CD4-positive, alpha-beta T cell (primary cell): ENCODE results near the gene SRGAP1. TPM values are rescaled to one million over a fixed set of nuclear protein-coding genes. Genes with fewer than 3 reads are reported as not detected.

Experiments
- ATAC-seq: fragments of 200-7000 bp; cut with Tn5 transposase; one replicate; pipeline ENCODE4 v1.10.0; 2022; ENCODE audit warnings: mild to moderate bottlenecking; ENCODE audit not compliant: poor library complexity
- CTCF ChIA-PET: fragments of 350-600 bp; sonication (Branson Sonifier 250); formaldehyde crosslinking; loops from one replicate; lab custom pipeline; 2021; ENCODE audit warnings: antibody characterized with exemption, inconsistent platforms; lab: Charles Lee
- POLR2A ChIA-PET: fragments of 350-600 bp; sonication (Branson Sonifier 250); formaldehyde crosslinking; loops from one replicate; lab custom pipeline; 2021; ENCODE audit warnings: antibody characterized with exemption, inconsistent platforms; lab: Charles Lee
- DNase-seq, 14 experiments: peaks; one replicate each; pipeline ENCODE4 v3.0.0-alpha.2; 2013 to 2020; ENCODE audit warnings: mixed read lengths in 2 of 14
- H3K27ac ChIP-seq, 2 donors: one replicate each; pipeline versions ENCODE4 v1.5.1 to v1.7.0; 2013; ENCODE audit warnings: low read length in 2 of 2, low read depth in 1 of 2, mild to moderate bottlenecking in 1 of 2
- H3K27me3 ChIP-seq, 2 experiments: 1 replicate in 1 of 2; 2 replicates in 1 of 2; pipeline versions ENCODE4 v1.6.1 to v1.7.0; 2013; ENCODE audit warnings: low read length in 2 of 2, control low read depth in 1 of 2, mild to moderate bottlenecking in 1 of 2, moderate library complexity in 1 of 2; ENCODE audit not compliant: insufficient read depth in 2 of 2, control insufficient read depth in 1 of 2
- H3K36me3 ChIP-seq: one replicate; pipeline ENCODE4 v1.6.1; 2013; ENCODE audit warnings: low read length, control low read depth; ENCODE audit not compliant: insufficient read depth
- H3K4me1 ChIP-seq: one replicate; pipeline ENCODE4 v1.6.1; 2013; ENCODE audit warnings: low read length, control low read depth; ENCODE audit not compliant: insufficient read depth
- H3K4me3 ChIP-seq: one replicate; pipeline ENCODE4 v1.5.1; 2013; ENCODE audit warnings: mild to moderate bottlenecking, low read length, moderate library complexity
- H3K9me3 ChIP-seq, 2 experiments: 1 replicate in 1 of 2; 2 replicates in 1 of 2; pipeline versions ENCODE4 v1.6.1 to v1.7.0; 2013; ENCODE audit warnings: low read length in 2 of 2, mild to moderate bottlenecking in 2 of 2, control low read depth in 1 of 2, moderate library complexity in 1 of 2; ENCODE audit not compliant: control insufficient read depth in 1 of 2, insufficient read depth in 1 of 2
- H3K27ac Mint-ChIP-seq: one replicate; pipeline ENCODE4 v1.8.0; 2020; ENCODE audit warnings: mixed read lengths
- H3K27me3 Mint-ChIP-seq: one replicate; pipeline ENCODE4 v1.8.0; 2021; ENCODE audit warnings: mixed read lengths
- H3K36me3 Mint-ChIP-seq: one replicate; pipeline ENCODE4 v1.8.0; 2021; ENCODE audit warnings: low read depth, mixed read lengths
- H3K4me1 Mint-ChIP-seq: one replicate; pipeline ENCODE4 v1.8.0; 2021; ENCODE audit warnings: low read depth, mixed read lengths
- H3K4me3 Mint-ChIP-seq: one replicate; pipeline ENCODE4 v1.8.0; 2020; ENCODE audit warnings: mild to moderate bottlenecking, mixed read lengths
- H3K9me3 Mint-ChIP-seq: one replicate; pipeline ENCODE4 v1.8.0; 2020; ENCODE audit warnings: mixed read lengths
- intact Hi-C, 2 experiments: fragments of 100-400 bp; cut with DNase I in 1 of 2; cut with micrococcal nuclease in 1 of 2; formaldehyde crosslinking; loops; one replicate each; pipeline versions ENCODE4 v1.15.1 to v1.9.0; 2023 to 2025; cut with DNase I, micrococcal nuclease
- total RNA-seq, 174 experiments: library from RNA in 2 of 174; stranded (reverse) in 2 of 174; gene quantifications; one replicate each; pipeline ENCODE4 v1.2.3 and lab custom pipeline; 2021 to 2026
- TF ChIP-seq, protein P1 (sequence below): fragments of 200-600 bp; IDR thresholded peaks from one replicate; pipeline ENCODE4 v1.8.0; 2022; ENCODE audit warnings: antibody characterized with exemption, mild to moderate bottlenecking

SRGAP1 gene
- total RNA-seq, 2 experiments from 2014 or later, result 0.03 TPM; not detected in 1

DNA sequence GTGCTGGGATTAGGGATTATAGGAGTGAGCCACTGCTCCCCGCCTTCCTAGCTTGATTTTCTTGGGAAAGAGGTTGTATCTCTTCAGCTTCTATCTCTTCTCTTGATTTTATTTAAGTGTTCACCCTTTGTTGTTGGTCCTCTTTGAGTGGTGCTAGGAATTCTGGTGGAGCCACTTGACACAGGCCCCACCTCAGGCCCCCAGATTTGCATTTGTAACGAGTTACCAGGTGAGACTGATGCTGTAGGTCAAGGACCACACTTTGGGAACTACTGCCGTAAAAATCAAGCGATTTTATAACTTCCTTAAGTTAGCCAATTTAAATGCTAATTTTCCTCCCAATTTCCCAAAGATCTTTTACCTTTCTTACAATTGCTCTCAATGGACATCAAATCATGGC lies 26.3 kb downstream of the SRGAP1 start:
- H3K9me3 ChIP-seq, result no peaks in the 10 kb centered on the region
- intact Hi-C loops, result no loop called here
- Mint-ChIP-seq H3K27me3 (peaks cover 34% of the 10 kb centered on the region), H3K4me3 (no peak overlapping the region), H3K27ac (no peak overlapping the region), H3K4me1 (no peaks in the 10 kb centered on the region), H3K9me3 (no peaks in the 10 kb centered on the region), H3K36me3 (no peaks in the 10 kb centered on the region)
- no peak overlapping the region for H3K27ac ChIP-seq
- H3K4me1 ChIP-seq, result no peaks in the 10 kb centered on the region
- H3K27me3 ChIP-seq, result peaks cover 0 to 4% of the 10 kb centered on the region in 2 experiments
- H3K36me3 ChIP-seq, result no peaks in the 10 kb centered on the region
- ChIA-PET POLR2A (interaction anchor here (0.6 kb wide), 1 partner anchor 27 kb away, joined by 3 read pairs; no protein-coding TSS in a partner anchor), CTCF (no interaction called here)
- no peak for ATAC-seq
- H3K4me3 ChIP-seq, result no peak overlapping the region
- TF ChIP-seq, protein P1, sequence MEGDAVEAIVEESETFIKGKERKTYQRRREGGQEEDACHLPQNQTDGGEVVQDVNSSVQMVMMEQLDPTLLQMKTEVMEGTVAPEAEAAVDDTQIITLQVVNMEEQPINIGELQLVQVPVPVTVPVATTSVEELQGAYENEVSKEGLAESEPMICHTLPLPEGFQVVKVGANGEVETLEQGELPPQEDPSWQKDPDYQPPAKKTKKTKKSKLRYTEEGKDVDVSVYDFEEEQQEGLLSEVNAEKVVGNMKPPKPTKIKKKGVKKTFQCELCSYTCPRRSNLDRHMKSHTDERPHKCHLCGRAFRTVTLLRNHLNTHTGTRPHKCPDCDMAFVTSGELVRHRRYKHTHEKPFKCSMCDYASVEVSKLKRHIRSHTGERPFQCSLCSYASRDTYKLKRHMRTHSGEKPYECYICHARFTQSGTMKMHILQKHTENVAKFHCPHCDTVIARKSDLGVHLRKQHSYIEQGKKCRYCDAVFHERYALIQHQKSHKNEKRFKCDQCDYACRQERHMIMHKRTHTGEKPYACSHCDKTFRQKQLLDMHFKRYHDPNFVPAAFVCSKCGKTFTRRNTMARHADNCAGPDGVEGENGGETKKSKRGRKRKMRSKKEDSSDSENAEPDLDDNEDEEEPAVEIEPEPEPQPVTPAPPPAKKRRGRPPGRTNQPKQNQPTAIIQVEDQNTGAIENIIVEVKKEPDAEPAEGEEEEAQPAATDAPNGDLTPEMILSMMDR, result no peak
- DNase-seq, result no peak

DNA sequence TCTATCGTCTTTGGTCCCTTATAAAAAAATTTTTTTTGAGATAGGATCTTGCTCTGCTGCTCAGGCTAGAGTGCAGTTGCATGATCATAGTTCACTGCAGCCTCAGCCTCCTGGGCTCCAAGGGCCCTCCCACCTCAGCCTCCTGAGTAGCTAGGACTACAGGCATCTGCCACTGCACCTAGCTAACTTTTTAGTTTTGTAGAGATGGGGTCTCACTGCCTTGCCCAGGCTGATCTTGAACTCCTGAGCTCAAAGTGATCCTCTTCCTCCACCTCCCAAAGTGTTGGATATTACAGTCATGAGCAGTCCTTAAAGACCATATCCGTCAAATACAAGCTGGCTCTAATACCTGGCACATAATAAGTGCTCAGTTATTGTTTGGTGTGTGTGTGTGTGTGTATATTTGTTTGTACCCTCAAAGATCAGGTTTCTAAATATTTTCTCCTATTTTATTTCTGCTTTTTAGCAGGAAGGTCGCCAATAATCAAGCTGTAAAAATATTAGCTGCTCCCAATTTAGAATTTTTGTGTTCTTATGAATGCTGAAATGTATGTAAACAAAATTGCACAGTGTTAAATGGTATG lies 30.5 kb downstream of the SRGAP1 start:
- no peaks in the 10 kb centered on the region for H3K4me1 Mint-ChIP-seq
- TF ChIP-seq, protein P1, result no peak
- Histone ChIP-seq H3K4me1 (no peaks in the 10 kb centered on the region), H3K4me3 (no peak overlapping the region), H3K27me3 (no peaks in the 10 kb centered on the region), H3K36me3 (no peaks in the 10 kb centered on the region), H3K27ac (no peak overlapping the region), H3K9me3 (no peaks in the 10 kb centered on the region)
- no peaks in the 10 kb centered on the region for H3K36me3 Mint-ChIP-seq
- DNase-seq (no peak), ATAC-seq (no peak)
- no peak overlapping the region for H3K27ac Mint-ChIP-seq
- H3K27me3 Mint-ChIP-seq, result peaks cover 23% of the 10 kb centered on the region
- no peaks in the 10 kb centered on the region for H3K9me3 Mint-ChIP-seq
- POLR2A ChIA-PET, result no interaction called here
- intact Hi-C loops, result no loop called here
- no peak overlapping the region for H3K4me3 Mint-ChIP-seq
- CTCF ChIA-PET, result no interaction called here

DNA sequence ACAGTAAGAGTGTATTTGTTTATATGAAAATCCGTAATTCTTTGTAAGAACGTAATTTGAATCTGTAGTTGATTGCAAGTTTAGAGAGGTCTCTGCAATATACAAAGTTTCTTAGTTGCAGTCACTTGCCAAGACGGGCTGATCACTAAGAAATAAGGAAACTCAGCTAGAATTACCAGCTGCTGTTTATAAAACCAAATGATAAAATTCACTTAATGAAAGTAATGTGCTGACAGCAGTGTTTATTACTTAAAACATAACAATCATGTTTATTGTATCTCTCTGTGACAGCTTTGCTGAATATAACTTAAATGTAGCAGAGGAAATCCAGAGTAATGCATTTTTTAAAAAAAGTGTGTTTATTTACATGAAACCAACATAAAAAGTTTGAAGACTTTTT lies 31.2 kb downstream of the SRGAP1 start:
- no peak overlapping the region for H3K27ac ChIP-seq
- no peak overlapping the region for H3K4me3 ChIP-seq
- TF ChIP-seq, protein P1, result no peak
- intact Hi-C loops, result no loop called here
- Mint-ChIP-seq H3K36me3 (no peaks in the 10 kb centered on the region), H3K27ac (no peak overlapping the region), H3K9me3 (no peaks in the 10 kb centered on the region), H3K4me1 (no peaks in the 10 kb centered on the region), H3K27me3 (peaks cover 23% of the 10 kb centered on the region), H3K4me3 (no peak overlapping the region)
- ChIA-PET POLR2A (no interaction called here), CTCF (no interaction called here)
- H3K4me1 ChIP-seq, result no peaks in the 10 kb centered on the region
- no peaks in the 10 kb centered on the region for H3K36me3 ChIP-seq
- H3K9me3 ChIP-seq, result no peaks in the 10 kb centered on the region
- ATAC-seq, result no peak
- H3K27me3 ChIP-seq, result no peaks in the 10 kb centered on the region
- no peak for DNase-seq
